ENCODE data around the gene SUGCT. TPM values are rescaled to one million over a fixed set of nuclear protein-coding genes. Genes with fewer than 3 reads are reported as not detected.

Gene SUGCT
- total and polyA plus RNA-seq, 8 donors = 0.73 to 1.9 (median 1.2) TPM

DNA sequence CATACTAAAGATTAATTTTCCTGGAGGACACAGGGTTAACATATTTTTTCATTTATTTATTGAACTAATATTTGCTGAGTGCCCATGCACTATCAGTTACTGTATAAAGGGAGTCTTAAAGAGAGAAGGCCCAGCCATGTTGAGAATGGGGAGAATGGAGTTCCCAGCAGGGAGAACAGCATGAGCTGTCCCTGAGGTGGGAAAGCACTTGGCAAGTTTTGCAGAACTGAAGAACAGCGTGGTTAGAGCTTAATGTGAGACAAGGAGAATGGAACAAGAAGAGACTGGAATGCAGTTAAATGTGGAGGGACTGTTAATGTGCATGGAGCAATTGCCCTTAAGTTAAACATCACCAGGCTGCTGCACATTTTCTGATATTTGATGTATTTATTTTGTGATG lies 435.4 kb downstream of the SUGCT start:
- TF ChIP-seq, protein P1, sequence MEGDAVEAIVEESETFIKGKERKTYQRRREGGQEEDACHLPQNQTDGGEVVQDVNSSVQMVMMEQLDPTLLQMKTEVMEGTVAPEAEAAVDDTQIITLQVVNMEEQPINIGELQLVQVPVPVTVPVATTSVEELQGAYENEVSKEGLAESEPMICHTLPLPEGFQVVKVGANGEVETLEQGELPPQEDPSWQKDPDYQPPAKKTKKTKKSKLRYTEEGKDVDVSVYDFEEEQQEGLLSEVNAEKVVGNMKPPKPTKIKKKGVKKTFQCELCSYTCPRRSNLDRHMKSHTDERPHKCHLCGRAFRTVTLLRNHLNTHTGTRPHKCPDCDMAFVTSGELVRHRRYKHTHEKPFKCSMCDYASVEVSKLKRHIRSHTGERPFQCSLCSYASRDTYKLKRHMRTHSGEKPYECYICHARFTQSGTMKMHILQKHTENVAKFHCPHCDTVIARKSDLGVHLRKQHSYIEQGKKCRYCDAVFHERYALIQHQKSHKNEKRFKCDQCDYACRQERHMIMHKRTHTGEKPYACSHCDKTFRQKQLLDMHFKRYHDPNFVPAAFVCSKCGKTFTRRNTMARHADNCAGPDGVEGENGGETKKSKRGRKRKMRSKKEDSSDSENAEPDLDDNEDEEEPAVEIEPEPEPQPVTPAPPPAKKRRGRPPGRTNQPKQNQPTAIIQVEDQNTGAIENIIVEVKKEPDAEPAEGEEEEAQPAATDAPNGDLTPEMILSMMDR (IDR thresholded peaks at IDR 0.05) = no peak
- Histone ChIP-seq H3K4me3 (no peak overlapping the region), H3K27me3 (no peaks in the 10 kb centered on the region), H3K36me3 (no peaks in the 10 kb centered on the region), H3K27ac (no peak overlapping the region), H3K4me1 (no peaks in the 10 kb centered on the region), H3K9me3 (no peaks in the 10 kb centered on the region)
- DNase-seq (no peak), ATAC-seq (no peak), FAIRE-seq (no peak)
- intact Hi-C loops (cut with DNase I) = no loop called here
- 43 to 55% methylated on average over 1 of the region's 1 CpG for WGBS, 2 donors

DNA sequence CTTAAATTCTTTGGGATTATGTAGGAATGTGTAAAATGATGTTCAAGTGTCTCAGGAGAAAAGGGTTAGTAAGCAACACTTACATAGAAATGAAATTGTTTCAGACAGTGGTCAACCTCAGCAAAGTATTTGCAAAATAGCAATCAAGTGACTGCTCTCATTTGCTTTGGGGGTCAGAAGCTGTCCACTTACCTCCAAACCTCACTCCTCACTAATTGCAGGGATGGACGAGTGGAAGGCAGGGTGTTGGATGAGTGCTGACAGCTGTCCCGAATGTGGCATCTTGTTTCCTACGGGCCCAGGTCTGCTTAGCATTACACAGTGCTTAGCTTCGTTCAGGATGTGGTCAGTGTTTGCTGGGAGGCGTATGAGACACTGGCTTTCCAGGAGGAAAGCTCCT lies 437.0 kb downstream of the SUGCT start:
- no peaks in the 10 kb centered on the region for H3K4me1 ChIP-seq
- DNase-seq (no peak), ATAC-seq (no peak), FAIRE-seq (no peak)
- no peak overlapping the region for H3K27ac ChIP-seq
- no peak overlapping the region for H3K4me3 ChIP-seq
- 76 to 89% methylated on average over 5 of the region's 5 CpGs for WGBS, 2 donors
- TF ChIP-seq, protein P1 (IDR thresholded peaks at IDR 0.05) = no peak
- no peaks in the 10 kb centered on the region for H3K36me3 ChIP-seq
- H3K27me3 ChIP-seq = no peaks in the 10 kb centered on the region
- intact Hi-C loops (cut with DNase I) = no loop called here
- H3K9me3 ChIP-seq = no peaks in the 10 kb centered on the region

DNA sequence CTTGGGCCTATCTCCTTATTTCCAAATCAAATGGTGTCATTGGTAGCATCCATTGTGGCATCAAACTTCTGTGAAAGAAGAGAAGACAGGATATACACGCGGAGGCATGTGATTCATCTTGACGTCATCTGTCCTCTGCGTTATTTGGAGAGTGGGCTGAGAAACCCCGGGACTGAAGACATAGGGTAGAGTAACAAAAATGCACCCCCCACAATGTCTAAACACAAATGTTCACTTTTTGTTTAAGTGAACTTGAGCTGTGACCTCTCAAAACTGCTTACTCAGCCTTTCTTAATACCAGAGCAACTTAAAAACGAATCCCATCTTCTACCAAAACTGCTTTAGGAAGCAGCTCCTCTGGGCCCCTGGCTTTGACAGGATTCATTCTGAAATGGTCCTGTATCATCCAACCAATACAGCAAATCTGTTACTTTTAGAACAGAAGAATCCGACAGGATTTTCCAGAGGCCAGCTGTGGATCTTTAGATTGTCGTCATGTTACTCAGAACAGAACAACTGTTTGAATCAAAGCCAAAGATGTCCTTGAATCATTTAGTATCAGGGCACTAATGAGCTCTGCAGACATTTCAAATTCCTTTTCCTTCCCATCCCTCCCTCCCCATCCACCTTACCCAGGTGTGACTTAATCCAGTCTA lies 438.1 kb downstream of the SUGCT start:
- ATAC-seq (no peak), DNase-seq (no peak), FAIRE-seq (no peak)
- intact Hi-C loops (cut with DNase I) = no loop called here
- TF ChIP-seq, protein P1 (IDR thresholded peaks at IDR 0.05) = no peak
- Histone ChIP-seq H3K4me1 (no peaks in the 10 kb centered on the region), H3K27me3 (no peaks in the 10 kb centered on the region), H3K36me3 (no peaks in the 10 kb centered on the region), H3K9me3 (no peaks in the 10 kb centered on the region), H3K27ac (no peak overlapping the region), H3K4me3 (no peak overlapping the region)
- 79 to 80% methylated on average over 8 of the region's 8 CpGs for WGBS, 2 donors

DNA sequence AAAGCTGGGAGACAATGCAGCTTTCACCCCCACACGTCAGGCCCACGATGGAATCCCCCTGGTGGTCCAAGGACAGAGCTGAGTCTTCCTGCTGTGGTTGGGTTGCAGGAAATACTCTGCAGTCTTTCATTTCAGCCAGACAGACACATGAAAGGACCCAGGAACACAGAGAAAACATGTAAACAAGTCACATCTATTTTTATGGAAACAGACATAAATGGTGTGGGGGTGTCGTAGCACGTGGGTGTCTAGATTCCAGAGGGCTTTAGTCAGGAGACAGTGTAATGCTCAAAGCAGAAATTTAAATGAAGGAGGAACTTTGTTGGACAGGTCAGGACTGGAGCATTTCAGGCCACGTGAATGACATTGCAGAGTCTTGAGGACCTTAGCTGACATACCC lies 444.6 kb downstream of the SUGCT start:
- Histone ChIP-seq H3K9me3 (no peaks in the 10 kb centered on the region), H3K4me3 (no peak overlapping the region), H3K36me3 (no peaks in the 10 kb centered on the region), H3K27ac (no peak overlapping the region), H3K27me3 (no peaks in the 10 kb centered on the region), H3K4me1 (no peaks in the 10 kb centered on the region)
- WGBS, 2 donors = 67 to 77% methylated on average over 5 of the region's 5 CpGs
- intact Hi-C loops (cut with DNase I) = no loop called here
- TF ChIP-seq, protein P1 (IDR thresholded peaks at IDR 0.05) = no peak
- DNase-seq (no peak), ATAC-seq (peak in 1 of 4 donors; percentile 30), FAIRE-seq (no peak)

DNA sequence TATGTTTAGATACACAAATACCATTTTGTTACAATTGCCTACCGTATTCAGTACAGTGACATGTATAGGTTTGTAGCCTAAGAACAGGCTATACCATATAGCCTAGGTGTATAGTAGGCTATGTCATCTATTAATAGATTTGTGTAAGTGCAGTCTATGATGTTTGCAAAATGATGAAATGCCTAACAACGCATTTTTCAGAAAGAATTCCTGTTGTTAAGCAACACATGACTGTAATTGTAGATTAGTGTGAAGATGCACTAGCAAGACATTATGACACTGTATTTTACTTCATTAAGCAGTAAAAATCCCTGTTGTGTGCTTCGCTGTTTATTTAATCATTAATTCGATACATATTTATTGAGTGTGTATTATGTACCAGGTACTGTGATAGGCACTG lies 446.0 kb downstream of the SUGCT start:
- Histone ChIP-seq H3K4me1 (no peaks in the 10 kb centered on the region), H3K27me3 (no peaks in the 10 kb centered on the region), H3K4me3 (no peak overlapping the region), H3K36me3 (no peaks in the 10 kb centered on the region), H3K27ac (no peak overlapping the region), H3K9me3 (no peaks in the 10 kb centered on the region)
- ATAC-seq = no peak
- no peak for FAIRE-seq
- TF ChIP-seq, protein P1 (IDR thresholded peaks at IDR 0.05) = no peak
- intact Hi-C loops (cut with DNase I) = no loop called here
- DNase-seq = no peak
- 90 to 93% methylated on average over 4 of the region's 4 CpGs for WGBS, 2 donors
